Measurements from ENCODE around the gene GSN.

Gene GSN

GRCh38 chr9:121322737-121323448 lies 54.9 kb downstream of the GSN start:
- Histone ChIP-seq H3K4me3 (ENCODE audit: low read length) (no peak overlapping the region), H3K4me2 (ENCODE audit: low read length) (no peak overlapping the region), H3F3A (ENCODE audit: control insufficient read depth, insufficient read depth) (no peaks in the 10 kb centered on the region), H3K36me3 (ENCODE audit: control insufficient read depth, low read length) (no peaks in the 10 kb centered on the region), H3K79me2 (ENCODE audit: control insufficient read depth, low read length) (no peaks in the 10 kb centered on the region), H3K9me2 (replicated peaks; ENCODE audit: control insufficient read depth, low read length) (no peaks in the 10 kb centered on the region), H3K9me3 (ENCODE audit: control insufficient read depth, insufficient read depth, low read length) (no peaks in the 10 kb centered on the region), H3K4me1 (ENCODE audit: control insufficient read depth, low read length) (no peaks in the 10 kb centered on the region), H3K27me3 (ENCODE audit: control insufficient read depth, low read length) (no peaks in the 10 kb centered on the region), H3K27ac (ENCODE audit: low read depth, low read length) (no peak overlapping the region), H4K20me1 (ENCODE audit: control insufficient read depth, insufficient read depth, low read depth, low read length) (no peaks in the 10 kb centered on the region)
- TF ChIP-seq CTCF (IDR thresholded peaks at IDR 0.05; ENCODE audit: low read depth, low read length, poor library complexity, severe bottlenecking) (no peak), EZH2phosphoT487 (IDR thresholded peaks at IDR 0.05; ENCODE audit: borderline replicate concordance, low read length) (no peak)

GRCh38 chr9:121323449-121324151 lies 55.6 kb downstream of the GSN start:
- no peaks in the 10 kb centered on the region for H3K9me3 ChIP-seq (ENCODE audit: control insufficient read depth, insufficient read depth, low read length)
- TF ChIP-seq CTCF (IDR thresholded peaks at IDR 0.05; ENCODE audit: low read depth, low read length, poor library complexity, severe bottlenecking) (no peak), EZH2phosphoT487 (IDR thresholded peaks at IDR 0.05; ENCODE audit: borderline replicate concordance, low read length) (no peak)
- H3K4me3 ChIP-seq (ENCODE audit: low read length), result no peak overlapping the region
- no peaks in the 10 kb centered on the region for H3K4me1 ChIP-seq (ENCODE audit: control insufficient read depth, low read length)
- H3F3A ChIP-seq (ENCODE audit: control insufficient read depth, insufficient read depth), result no peaks in the 10 kb centered on the region
- no peak overlapping the region for H3K4me2 ChIP-seq (ENCODE audit: low read length)
- H3K27me3 ChIP-seq (ENCODE audit: control insufficient read depth, low read length), result no peaks in the 10 kb centered on the region
- no peaks in the 10 kb centered on the region for H3K79me2 ChIP-seq (ENCODE audit: control insufficient read depth, low read length)
- H3K36me3 ChIP-seq (ENCODE audit: control insufficient read depth, low read length), result no peaks in the 10 kb centered on the region
- H3K27ac ChIP-seq (ENCODE audit: low read depth, low read length), result no peak overlapping the region
- H4K20me1 ChIP-seq (ENCODE audit: control insufficient read depth, insufficient read depth, low read depth, low read length), result no peaks in the 10 kb centered on the region
- H3K9me2 ChIP-seq (replicated peaks; ENCODE audit: control insufficient read depth, low read length), result no peaks in the 10 kb centered on the region

GRCh38 chr9:121324316-121324715 lies 56.4 kb downstream of the GSN start:
- TF ChIP-seq CTCF (IDR thresholded peaks at IDR 0.05; ENCODE audit: low read depth, low read length, poor library complexity, severe bottlenecking), result no peak
- no peak for TF ChIP-seq EZH2phosphoT487 (IDR thresholded peaks at IDR 0.05; ENCODE audit: borderline replicate concordance, low read length)
- H3K4me1 ChIP-seq (ENCODE audit: control insufficient read depth, low read length), result no peaks in the 10 kb centered on the region
- H3K36me3 ChIP-seq (ENCODE audit: control insufficient read depth, low read length), result no peaks in the 10 kb centered on the region
- H3K9me2 ChIP-seq (replicated peaks; ENCODE audit: control insufficient read depth, low read length), result no peaks in the 10 kb centered on the region
- no peaks in the 10 kb centered on the region for H3K9me3 ChIP-seq (ENCODE audit: control insufficient read depth, insufficient read depth, low read length)
- no peaks in the 10 kb centered on the region for H3F3A ChIP-seq (ENCODE audit: control insufficient read depth, insufficient read depth)
- H3K27ac ChIP-seq (ENCODE audit: low read depth, low read length), result no peak overlapping the region
- no peaks in the 10 kb centered on the region for H3K27me3 ChIP-seq (ENCODE audit: control insufficient read depth, low read length)
- H3K4me3 ChIP-seq (ENCODE audit: low read length), result no peak overlapping the region
- no peak overlapping the region for H3K4me2 ChIP-seq (ENCODE audit: low read length)
- H3K79me2 ChIP-seq (ENCODE audit: control insufficient read depth, low read length), result no peaks in the 10 kb centered on the region
- no peaks in the 10 kb centered on the region for H4K20me1 ChIP-seq (ENCODE audit: control insufficient read depth, insufficient read depth, low read depth, low read length)
